HUDEP-2 (cell line): ENCODE results near the gene CRABP2.

ENCODE experiments used
- DNase-seq, 76 experiments: peaks; one replicate each; lab custom pipeline; 2025; ENCODE audit not compliant: unreplicated experiment in 76 of 76; lab: John Stamatoyannopoulos, UW

CRABP2 gene

GRCh38 chr1:156659988-156660751, 45.2 kb downstream of the CRABP2 start:
- DNase-seq = peak in 73 of 76 experiments; percentile 30 to 96 (median 87)

- DNase-seq = no peak
Observed at GRCh38 chr1:156659661-156659987, 45.8 kb downstream of the CRABP2 start.

- DNase-seq = no peak
Observed at GRCh38 chr1:156658945-156659574, 46.3 kb downstream of the CRABP2 start.

- DNase-seq = no peak
Observed at GRCh38 chr1:156658496-156658895, 46.9 kb downstream of the CRABP2 start.

GRCh38 chr1:156657741-156658319, 47.6 kb downstream of the CRABP2 start:
- no peak for DNase-seq

- DNase-seq = peak in 55 of 76 experiments; percentile 2 to 70 (median 42)
Observed at GRCh38 chr1:156656806-156657740, 48.3 kb downstream of the CRABP2 start.

- no peak for DNase-seq
Observed at GRCh38 chr1:156655904-156656516, 49.4 kb downstream of the CRABP2 start.

GRCh38 chr1:156655151-156655903, 50.1 kb downstream of the CRABP2 start:
- no peak for DNase-seq

GRCh38 chr1:156654700-156655099, 50.7 kb downstream of the CRABP2 start:
- no peak for DNase-seq

GRCh38 chr1:156652992-156653355, 52.4 kb downstream of the CRABP2 start:
- no peak for DNase-seq

- peak in 19 of 76 experiments; percentile 2 to 40 (median 14) for DNase-seq
Observed at GRCh38 chr1:156652131-156652991, 53.0 kb downstream of the CRABP2 start.
